ENCODE results near the gene SLC16A2.
A peak's percentile ranks its signal among the peaks of the same experiment; 100 is the strongest.
"Not testable (repeated sequence)": the region's sequence is repeated elsewhere in the genome, so short reads cannot be mapped to it uniquely, and the experiment has no call there.

Gene SLC16A2

GRCh38 chrX:74446876-74447275, 25.6 kb downstream of the SLC16A2 start:
- DNase-seq (ENCODE audit: low read depth, low spot score): no peak

GRCh38 chrX:74448669-74449068, 27.4 kb downstream of the SLC16A2 start:
- DNase-seq (ENCODE audit: low read depth, low spot score): no peak

- DNase-seq (ENCODE audit: low read depth, low spot score): peak; percentile 12
Observed at GRCh38 chrX:74449322-74449936, 28.1 kb downstream of the SLC16A2 start.

GRCh38 chrX:74449937-74450330, 28.6 kb downstream of the SLC16A2 start:
- no peak for DNase-seq (ENCODE audit: low read depth, low spot score)

GRCh38 chrX:74450803-74451449, 29.6 kb downstream of the SLC16A2 start:
- peak; percentile 11 for DNase-seq (ENCODE audit: low read depth, low spot score)

- no peak for DNase-seq (ENCODE audit: low read depth, low spot score)
Observed at GRCh38 chrX:74451450-74452198, 30.3 kb downstream of the SLC16A2 start.

GRCh38 chrX:74452199-74452481, 30.8 kb downstream of the SLC16A2 start:
- no peak for DNase-seq (ENCODE audit: low read depth, low spot score)

GRCh38 chrX:74453178-74453577, 31.9 kb downstream of the SLC16A2 start:
- no peak for DNase-seq (ENCODE audit: low read depth, low spot score)

GRCh38 chrX:74454233-74454632, 32.9 kb downstream of the SLC16A2 start:
- DNase-seq (ENCODE audit: low read depth, low spot score): not testable (repeated sequence)

GRCh38 chrX:74458736-74459135, 37.4 kb downstream of the SLC16A2 start:
- no peak for DNase-seq (ENCODE audit: low read depth, low spot score)

- no peak for DNase-seq (ENCODE audit: low read depth, low spot score)
Observed at GRCh38 chrX:74461384-74461783, 40.1 kb downstream of the SLC16A2 start.

GRCh38 chrX:74464722-74465121, 43.4 kb downstream of the SLC16A2 start:
- no peak for DNase-seq (ENCODE audit: low read depth, low spot score)

- no peak for DNase-seq (ENCODE audit: low read depth, low spot score)
Observed at GRCh38 chrX:74465424-74465823, 44.1 kb downstream of the SLC16A2 start.

- DNase-seq (ENCODE audit: low read depth, low spot score): no peak
Observed at GRCh38 chrX:74467656-74468055, 46.4 kb downstream of the SLC16A2 start.

- not testable (repeated sequence) for DNase-seq (ENCODE audit: low read depth, low spot score)
Observed at GRCh38 chrX:74473116-74473515, 51.8 kb downstream of the SLC16A2 start.

- DNase-seq (ENCODE audit: low read depth, low spot score): no peak
Observed at GRCh38 chrX:74490247-74490646, 69.0 kb downstream of the SLC16A2 start.

- DNase-seq (ENCODE audit: low read depth, low spot score): no peak
Observed at GRCh38 chrX:74492720-74493201, 71.5 kb downstream of the SLC16A2 start.

- DNase-seq (ENCODE audit: low read depth, low spot score): no peak
Observed at GRCh38 chrX:74493806-74494205, 72.5 kb downstream of the SLC16A2 start.

- DNase-seq (ENCODE audit: low read depth, low spot score): no peak
Observed at GRCh38 chrX:74498924-74499323, 77.6 kb downstream of the SLC16A2 start.

GRCh38 chrX:74500067-74500466, 78.8 kb downstream of the SLC16A2 start:
- no peak for DNase-seq (ENCODE audit: low read depth, low spot score)

- DNase-seq (ENCODE audit: low read depth, low spot score): no peak
Observed at GRCh38 chrX:74500555-74500954, 79.3 kb downstream of the SLC16A2 start.

- DNase-seq (ENCODE audit: low read depth, low spot score): no peak
Observed at GRCh38 chrX:74505437-74505836, 84.1 kb downstream of the SLC16A2 start.

Data from brain pericyte (primary cell).